Panc1 (cell line): ENCODE measurements around the gene AMT.

Experiments
- CTCF ChIP-seq: fragments of 450-650 bp; IDR thresholded peaks from 2 replicates; pipeline ENCODE4 v1.5.1; 2017; ENCODE audit warnings: mild to moderate bottlenecking
- POLR2AphosphoS5 ChIP-seq: IDR thresholded peaks from 2 replicates; pipeline ENCODE4 v1.6.1; 2012; ENCODE audit warnings: mild to moderate bottlenecking, low read depth, low read length, moderate library complexity

DNA sequence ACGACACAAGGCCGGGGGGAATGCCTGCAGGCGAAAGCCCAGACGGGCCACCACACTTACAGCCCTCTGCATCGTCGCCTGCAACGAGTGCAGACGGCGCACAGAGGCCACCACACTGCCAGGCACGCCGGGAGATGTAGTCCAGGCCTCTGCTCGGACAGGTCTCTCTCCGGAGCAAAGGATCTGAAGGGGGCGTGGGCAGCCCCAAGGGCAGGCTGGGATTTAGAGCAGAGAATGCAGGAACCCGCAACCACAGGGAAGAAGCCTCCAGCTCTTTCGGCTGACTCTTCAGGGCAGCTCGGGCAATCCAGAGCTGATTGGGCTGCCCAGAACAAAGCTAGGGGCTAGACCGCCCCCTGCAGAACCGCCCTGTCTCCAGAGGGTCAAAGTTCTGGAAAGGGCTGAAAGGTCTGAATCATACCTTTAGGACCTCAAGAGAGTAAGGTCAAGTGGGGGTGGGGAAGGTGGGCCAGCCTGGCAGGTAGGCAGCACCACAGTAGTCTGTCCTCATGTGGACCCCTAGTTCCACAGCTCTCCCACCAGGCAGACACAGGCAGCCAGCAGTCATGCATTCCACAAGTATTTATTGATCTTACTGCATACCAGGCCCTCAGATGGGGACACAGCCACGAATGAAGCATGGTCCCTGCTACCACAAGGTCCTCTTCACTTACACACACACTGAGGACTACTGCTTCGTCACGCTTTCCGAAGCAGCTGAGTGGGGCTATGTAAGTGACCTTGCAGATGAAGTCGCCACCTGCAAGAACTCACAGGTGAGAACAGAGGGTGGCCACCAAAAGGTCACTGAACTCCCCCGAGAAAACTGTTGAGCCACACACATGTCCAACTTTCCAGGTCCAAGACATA, at the start of gene AMT:
- TF ChIP-seq POLR2AphosphoS5 = no peak
- no peak for TF ChIP-seq CTCF
